Small intestine (tissue), 7 donors: ENCODE data around the gene NARS2. TPM values are rescaled to one million over a fixed set of nuclear protein-coding genes. Genes with fewer than 3 reads are reported as not detected.

ENCODE experiments used
- DNase-seq, 2 donors: peaks; one replicate each; pipeline versions ENCODE4 v3.0.0 to v3.0.0-alpha.2; 2013
- FAIRE-seq: peaks from 2 replicates; lab custom pipeline; 2012; peaks lifted over from hg19 to GRCh38; lab: Jason Lieb, UNC
- H3K27ac ChIP-seq, 3 donors: one replicate each; pipeline ENCODE4 v1.5.1; 2013; ENCODE audit warnings: low read length in 2 of 3, mild to moderate bottlenecking in 2 of 3, control low read depth in 1 of 3, inconsistent platforms in 1 of 3, low read depth in 1 of 3, moderate library complexity in 1 of 3
- H3K27me3 ChIP-seq, 3 donors: one replicate each; pipeline ENCODE4 v1.6.1; 2013; ENCODE audit warnings: low read length in 3 of 3, inconsistent platforms in 1 of 3; ENCODE audit not compliant: control insufficient read depth in 3 of 3, insufficient read depth in 3 of 3
- H3K36me3 ChIP-seq, 3 donors: one replicate each; pipeline ENCODE4 v1.6.1; 2013; ENCODE audit warnings: low read length in 3 of 3, inconsistent platforms in 1 of 3, low read depth in 1 of 3, mild to moderate bottlenecking in 1 of 3, moderate library complexity in 1 of 3; ENCODE audit not compliant: control insufficient read depth in 3 of 3, insufficient read depth in 2 of 3
- H3K4me1 ChIP-seq, 3 donors: one replicate each; pipeline ENCODE4 v1.6.1; 2013; ENCODE audit warnings: low read length in 2 of 3, inconsistent platforms in 1 of 3, low read depth in 1 of 3, mild to moderate bottlenecking in 1 of 3, moderate library complexity in 1 of 3; ENCODE audit not compliant: control insufficient read depth in 3 of 3, insufficient read depth in 2 of 3
- H3K4me3 ChIP-seq, 3 donors: one replicate each; pipeline ENCODE4 v1.5.1; 2013; ENCODE audit warnings: low read length in 3 of 3, control low read depth in 1 of 3, inconsistent platforms in 1 of 3, low read depth in 1 of 3, mild to moderate bottlenecking in 1 of 3, moderate library complexity in 1 of 3
- H3K9me3 ChIP-seq, 2 donors: one replicate each; pipeline ENCODE4 v1.6.1; 2013; ENCODE audit warnings: low read depth in 1 of 2, low read length in 1 of 2; ENCODE audit not compliant: control insufficient read depth in 2 of 2, insufficient read depth in 1 of 2
- whole genome bisulfite sequencing, 3 donors: extraction: QIAGEN DNeasy Blood & Tissue Kit; methylation state at CpG; one replicate each; pipeline ENCODE4 v1.1.7; 2013; 5-methylcytosine and 5-hydroxymethylcytosine counted together
- polyA plus RNA-seq, 4 donors: library from polyadenylated mRNA; stranded (reverse) in 3 of 4; unstranded in 1 of 4; fragments of 200-250 nt in 3 of 4; fragments of 120-200 nt in 1 of 4; gene quantifications; one replicate each; pipeline versions ENCODE4 v1.2.1 to v1.2.3, GENCODE V29; 2013
- donor health status: healthy with polysubstance abuse.
- donor health status: control.
- donor health status: control.
- donor health status: Bipolar disorder and iron deficiency.
- donor health status: healthy.

Gene NARS2
- polyA plus RNA-seq, 4 donors, result 8.1 to 21.8 (median 12.4) TPM

- FAIRE-seq, result no peak
- Histone ChIP-seq H3K4me1 (peaks cover 0 to 9% (median 2%) of the 10 kb centered on the region in 3 donors), H3K4me3 (no peak overlapping the region), H3K9me3 (peaks cover 0 to 13% of the 10 kb centered on the region in 2 donors), H3K27ac (no peak overlapping the region), H3K36me3 (peaks cover 0 to 6% (median 0%) of the 10 kb centered on the region in 3 donors), H3K27me3 (no peaks in the 10 kb centered on the region)
- WGBS, 3 donors, result 79 to 89% (median 87%) methylated on average over 3 of the region's 3 CpGs
- no peak for DNase-seq
These were observed 188.3 kb downstream of the NARS2 start for GRCh38 chr11:78386215-78386941.

Other genes with a start within 250 kb of the NARS2 start
- gene GAB2, start 157.0 kb downstream of the NARS2 start, polyA plus RNA-seq, result 10 to 100 TPM in 1 of 4 donors, 1 to 10 TPM in 3; 6.8 to 13.6 (median 8.5) TPM